GM18858 (cell line): ENCODE results near the gene CAMTA1.

Experiments
- ATAC-seq: cut with Tn5 transposase; IDR thresholded peaks from one replicate; pipeline ENCODE4 v1.9.1; 2021; ENCODE audit not compliant: unreplicated experiment

CAMTA1 gene

GRCh38 chr1:7572654-7573152 lies 787.4 kb downstream of the CAMTA1 start:
- no peak for ATAC-seq

- no peak for ATAC-seq
Observed at GRCh38 chr1:7573481-7573880, 788.2 kb downstream of the CAMTA1 start.

- no peak for ATAC-seq
Observed at GRCh38 chr1:7574121-7575040, 789.1 kb downstream of the CAMTA1 start.

GRCh38 chr1:7575041-7575400 lies 789.8 kb downstream of the CAMTA1 start:
- no peak for ATAC-seq

GRCh38 chr1:7576946-7577657 lies 791.8 kb downstream of the CAMTA1 start:
- ATAC-seq: no peak

- ATAC-seq: no peak
Observed at GRCh38 chr1:7578206-7578605, 793.0 kb downstream of the CAMTA1 start.

- no peak for ATAC-seq
Observed at GRCh38 chr1:7579016-7579415, 793.8 kb downstream of the CAMTA1 start.

- no peak for ATAC-seq
Observed at GRCh38 chr1:7579831-7580804, 794.9 kb downstream of the CAMTA1 start.

GRCh38 chr1:7580923-7581753 lies 795.9 kb downstream of the CAMTA1 start:
- ATAC-seq: no peak

GRCh38 chr1:7581754-7582459 lies 796.7 kb downstream of the CAMTA1 start:
- ATAC-seq: no peak

GRCh38 chr1:7582460-7582972 lies 797.3 kb downstream of the CAMTA1 start:
- no peak for ATAC-seq

GRCh38 chr1:7583291-7584096 lies 798.2 kb downstream of the CAMTA1 start:
- ATAC-seq: no peak

- no peak for ATAC-seq
Observed at GRCh38 chr1:7584157-7584556, 798.9 kb downstream of the CAMTA1 start.

GRCh38 chr1:7584643-7585042 lies 799.4 kb downstream of the CAMTA1 start:
- ATAC-seq: no peak

GRCh38 chr1:7585216-7585907 lies 800.1 kb downstream of the CAMTA1 start:
- no peak for ATAC-seq

- no peak for ATAC-seq
Observed at GRCh38 chr1:7586031-7586941, 801.0 kb downstream of the CAMTA1 start.
